DMS79 (cell line): Measurements from ENCODE around the gene POLR2C.

Source experiments
- DNase-seq: peaks from one replicate; lab custom pipeline; 2025; lab: John Stamatoyannopoulos, UW

POLR2C gene

GRCh38 chr16:57452021-57452420, 10.5 kb upstream of the POLR2C start:
- DNase-seq, result no peak

GRCh38 chr16:57462978-57463362, 491 bp downstream of the POLR2C start:
- no peak for DNase-seq

GRCh38 chr16:57464523-57464922, 2.0 kb downstream of the POLR2C start:
- no peak for DNase-seq

GRCh38 chr16:57468346-57468745, 5.9 kb downstream of the POLR2C start:
- no peak for DNase-seq

- DNase-seq, result no peak
These were observed 6.6 kb downstream of the POLR2C start for GRCh38 chr16:57469046-57469445.

GRCh38 chr16:57469917-57470470, 7.5 kb downstream of the POLR2C start:
- DNase-seq, result no peak

GRCh38 chr16:57470711-57471110, 8.2 kb downstream of the POLR2C start:
- DNase-seq, result no peak

GRCh38 chr16:57471209-57471608, 8.7 kb downstream of the POLR2C start:
- no peak for DNase-seq

- no peak for DNase-seq
These were observed 9.6 kb downstream of the POLR2C start for GRCh38 chr16:57471852-57472664.

- DNase-seq, result no peak
These were observed 10.2 kb downstream of the POLR2C start for GRCh38 chr16:57472665-57473060.

GRCh38 chr16:57473176-57473840, 10.8 kb downstream of the POLR2C start:
- DNase-seq, result no peak

GRCh38 chr16:57473906-57474305, 11.4 kb downstream of the POLR2C start:
- DNase-seq, result no peak

- no peak for DNase-seq
These were observed 12.5 kb downstream of the POLR2C start for GRCh38 chr16:57474671-57475661.

GRCh38 chr16:57475711-57476339, 13.3 kb downstream of the POLR2C start:
- no peak for DNase-seq

- no peak for DNase-seq
These were observed 14.3 kb downstream of the POLR2C start for GRCh38 chr16:57476546-57477410.

- DNase-seq, result peak; percentile 64
These were observed 15.2 kb downstream of the POLR2C start for GRCh38 chr16:57477531-57478202.

GRCh38 chr16:57478396-57479204, 16.1 kb downstream of the POLR2C start:
- DNase-seq, result no peak

- peak; percentile 5 for DNase-seq
These were observed 16.9 kb downstream of the POLR2C start for GRCh38 chr16:57479205-57479975.
